ENCODE data around the gene C10orf67.

Gene C10orf67

DNA sequence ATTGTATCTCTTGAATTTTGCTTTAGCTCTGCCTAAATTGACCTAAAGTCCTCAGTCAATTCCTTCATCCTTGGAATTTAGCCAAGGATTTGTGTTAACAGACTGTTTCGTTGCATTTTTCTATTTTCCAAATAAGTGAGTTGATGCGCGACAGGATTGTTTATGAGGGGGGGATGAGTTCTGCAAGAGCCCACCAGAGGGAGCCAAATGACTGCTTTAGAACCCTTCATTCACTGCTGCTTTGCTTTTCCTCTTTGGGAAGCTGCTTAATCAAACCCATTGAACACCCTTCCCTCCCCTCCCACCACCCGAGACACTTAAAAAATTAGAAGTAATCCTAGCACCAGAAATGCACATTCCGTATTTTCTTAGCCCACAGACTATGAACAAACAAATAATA is 186.2 kb downstream of the C10orf67 start:
- ATAC-seq: no peak
- DNase-seq: peak; percentile 40

DNA sequence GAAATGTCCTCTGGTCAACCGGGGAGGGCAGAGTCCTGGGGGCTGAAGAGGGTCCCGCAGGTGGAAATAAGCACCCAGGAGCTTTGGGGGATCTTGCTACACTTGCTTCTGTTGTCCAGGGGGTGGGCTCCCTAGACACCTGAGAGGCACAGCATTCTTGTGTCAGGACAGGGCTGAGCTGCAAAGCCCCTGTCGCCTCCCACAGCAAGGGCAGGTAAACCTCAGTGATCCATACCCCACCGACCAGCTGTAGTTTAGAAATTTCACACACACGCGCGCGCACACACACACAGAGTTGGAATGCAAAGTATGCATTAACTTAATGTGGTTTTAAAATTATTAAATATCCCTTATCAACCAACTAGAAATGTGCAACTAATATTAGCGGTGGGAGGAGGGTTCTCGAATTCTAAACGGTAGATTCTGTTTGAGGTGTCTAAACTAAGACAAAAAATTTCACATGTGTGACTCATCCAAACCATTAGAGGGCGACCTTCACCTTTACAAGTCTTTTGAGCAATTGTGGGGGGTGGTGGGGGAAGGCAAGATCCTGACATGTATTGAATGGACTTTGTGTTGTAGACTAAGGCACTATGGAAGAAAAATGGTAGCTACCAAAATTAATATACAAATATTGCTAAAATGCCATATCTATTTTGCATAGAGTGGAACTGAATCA is 186.8 kb downstream of the C10orf67 start:
- DNase-seq (no peak), ATAC-seq (peak; percentile 40)

DNA sequence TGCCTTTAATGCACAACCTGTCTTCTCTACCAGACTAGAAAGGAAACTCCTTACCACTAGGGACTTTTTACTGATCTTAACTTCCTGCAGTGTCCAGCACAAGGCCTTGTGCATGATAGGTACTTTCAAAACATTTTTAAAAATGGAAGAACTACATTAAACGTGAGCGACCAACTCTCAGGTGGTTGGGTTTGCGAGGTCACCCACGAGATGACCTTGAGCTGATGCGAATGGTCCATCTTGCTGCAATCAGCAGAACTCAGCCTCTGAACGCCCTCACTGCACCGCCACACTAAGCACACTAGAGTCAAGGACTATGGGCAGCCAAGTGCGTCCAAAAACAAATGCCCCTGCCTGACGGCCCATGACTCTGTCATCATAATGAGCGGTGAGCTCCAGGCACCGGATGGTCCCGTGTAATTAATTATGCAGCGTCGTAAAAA is 187.3 kb downstream of the C10orf67 start:
- ATAC-seq: no peak

DNA sequence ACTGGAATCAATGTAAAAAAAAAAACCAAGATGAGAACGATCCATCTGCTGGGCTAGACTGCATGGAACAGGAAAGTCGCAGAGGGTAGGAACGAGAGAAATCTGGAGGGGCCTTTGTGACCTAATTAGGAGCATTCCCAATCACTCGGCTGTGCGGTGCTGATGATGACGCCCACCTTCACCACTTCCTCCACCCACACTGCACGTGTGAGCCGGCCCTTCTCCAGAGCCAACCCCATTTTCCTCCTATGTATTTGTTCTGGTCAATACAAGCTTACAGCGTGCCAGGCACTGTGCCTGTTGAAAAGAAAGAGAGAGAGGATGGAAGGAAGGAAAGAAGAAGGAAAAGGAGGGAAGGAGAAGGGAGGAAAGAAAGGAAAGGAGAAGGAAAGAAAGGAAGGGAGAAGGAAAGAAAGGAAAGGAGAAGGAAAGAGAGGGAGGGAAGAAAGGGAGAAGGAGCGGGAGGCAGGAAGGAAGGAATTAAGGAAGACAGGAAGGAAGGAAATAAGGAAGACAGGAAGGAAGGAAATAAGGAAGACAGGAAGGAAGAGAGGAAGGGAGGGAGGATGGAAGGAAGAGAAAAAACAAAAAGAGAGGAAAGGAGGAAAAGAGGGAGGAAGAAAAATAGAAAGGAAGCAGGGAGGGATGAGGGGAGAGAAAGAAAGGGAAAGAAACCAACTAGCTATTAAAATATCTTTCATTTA is 188.0 kb downstream of the C10orf67 start:
- no peak for ATAC-seq
- no peak for DNase-seq

More for the DNA sequence above, 187.3 kb downstream of the C10orf67 start:
- no peak for DNase-seq

DNA sequence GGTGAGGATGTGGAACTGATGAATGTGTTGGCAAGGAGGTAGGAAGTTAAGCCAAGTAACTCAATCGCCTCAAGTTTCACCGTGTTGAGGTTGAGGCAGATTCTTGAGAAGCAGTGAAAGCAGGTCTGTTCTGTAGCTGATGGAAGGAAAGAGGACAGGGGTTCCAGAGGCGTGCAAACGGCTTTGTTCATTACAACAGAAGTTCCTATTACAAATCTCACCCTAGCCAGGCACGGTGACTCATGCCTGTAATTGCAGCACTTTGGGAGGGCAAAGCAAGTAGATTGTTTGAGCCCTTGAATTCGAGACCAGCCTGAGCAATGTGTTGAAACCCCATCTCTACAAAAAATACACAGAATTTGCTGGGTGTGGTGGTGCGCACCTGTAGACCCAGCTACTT is 189.4 kb downstream of the C10orf67 start:
- DNase-seq: no peak
- ATAC-seq: no peak
